ENCODE measurements around the gene HLA-DPA1. TPM values are rescaled to one million over a fixed set of nuclear protein-coding genes. Genes with fewer than 3 reads are reported as not detected.

HLA-DPA1 gene
- total and polyA plus RNA-seq, 10 of the 15 experiments (the other 5 are each of a cell fraction or from before 2014, with no cell fraction given) = 508 to 1,640 (median 829) TPM

DNA sequence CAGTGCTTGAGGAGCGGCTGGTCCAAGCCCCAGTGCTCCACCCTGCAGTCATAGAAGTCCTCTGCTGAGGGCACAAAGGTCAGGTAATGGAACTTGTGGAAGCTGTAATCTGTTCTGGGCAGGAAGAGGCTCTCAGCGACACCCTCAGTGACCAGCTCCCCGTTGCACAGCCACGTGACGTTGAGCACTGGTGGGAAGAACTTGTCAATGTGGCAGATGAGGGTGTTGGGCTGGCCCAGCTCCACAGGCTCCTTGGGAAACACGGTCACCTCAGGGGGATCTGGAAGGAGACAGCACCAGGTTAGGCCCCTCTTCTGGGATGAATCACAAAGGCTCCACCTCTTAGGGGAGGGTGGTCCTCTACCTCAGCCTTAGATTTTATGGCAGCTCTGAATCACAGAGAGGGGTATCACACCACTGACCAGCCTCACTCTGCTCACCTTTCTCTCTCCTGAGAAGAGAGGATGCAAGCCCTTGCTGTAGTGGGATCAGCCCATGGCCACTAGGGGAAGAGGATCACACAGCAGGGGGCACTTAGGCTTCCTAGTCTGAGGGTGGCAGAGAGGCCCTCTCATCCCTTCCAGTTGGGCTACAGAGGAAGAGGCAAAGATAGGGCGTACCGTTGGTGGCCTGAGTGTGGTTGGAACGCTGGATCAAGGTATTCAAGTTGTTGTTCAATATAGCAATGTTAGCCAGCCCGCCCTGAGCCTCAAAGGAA is 4.3 kb downstream of the HLA-DPA1 start:
- BruUV-seq (replicated peaks) = no TSS peak
- Histone ChIP-seq H3K4me2 (ENCODE audit: control insufficient read depth, insufficient read depth) (peak overlapping the region; percentile 95), H3K4me3 (no peak overlapping the region), H3K9me3 (replicated peaks; ENCODE audit: control insufficient read depth, insufficient read depth, low read length) (peaks cover 2% of the 10 kb centered on the region; the same call in 2 of the 3 replicates), H3K9ac (ENCODE audit: control insufficient read depth, insufficient read depth, low read length) (no peak overlapping the region), H3K36me3 (ENCODE audit: control insufficient read depth in 2 of 2, insufficient read depth in 2 of 2, low read length in 1 of 2) (peaks cover 11 to 34% of the 10 kb centered on the region in 2 experiments), H2AFZ (ENCODE audit: control insufficient read depth, low read depth, low read length) (no peak overlapping the region), H3K79me2 (ENCODE audit: control insufficient read depth, insufficient read depth, low read length) (peaks cover 57% of the 10 kb centered on the region), H3K4me1 (ENCODE audit: control insufficient read depth, insufficient read depth, low read length) (peaks cover 2% of the 10 kb centered on the region; the same call in 1 of the 2 replicates), H4K20me1 (ENCODE audit: control insufficient read depth, insufficient read depth) (no peaks in the 10 kb centered on the region), H3K27ac (ENCODE audit: control insufficient read depth, insufficient read depth) (no peak overlapping the region), H3K27me3 (replicated peaks in 1 of 2; ENCODE audit: control insufficient read depth in 2 of 2, insufficient read depth in 2 of 2, low read length in 1 of 2) (no peaks in the 10 kb centered on the region)
- SMC1A ChIA-PET (ENCODE audit: uncharacterized antibody, unreplicated experiment) = interaction anchor here (2.7 to 8.9 kb wide), 3 partner anchors 12 to 52 kb away, joined by 11 to 176 read pairs (median 153); no protein-coding TSS in a partner anchor
- intact Hi-C loops (cut with micrococcal nuclease; ENCODE audit: unreplicated experiment) = no loop called here
- RAD21 ChIA-PET (ENCODE audit: unreplicated experiment) = interaction anchor here (7.9 kb wide), 1 partner anchor 40 kb away, joined by 172 read pairs; no protein-coding TSS in a partner anchor
- POLR2A ChIA-PET = interaction anchor here (0.7 to 8.8 kb wide), 8 partner anchors 9 to 55 kb away, joined by 3 to 330 read pairs (median 4); partner anchors contain the start of gene HLA-DOA
- no peak for FAIRE-seq
- no peak for DNase-seq (ENCODE audit: low read depth, low spot score)
- in situ Hi-C loops (cut with MboI) = loop anchor here (25.0 kb wide), 1 partner anchor 1593 kb away; no protein-coding TSS in a partner anchor
- CTCF ChIA-PET = interaction anchor here (5.4 kb wide), 1 partner anchor 51 kb away, joined by 59 read pairs; no protein-coding TSS in a partner anchor
- no peak for ATAC-seq
- 67% methylated on average over 10 of the region's 10 CpGs for WGBS (ENCODE audit: insufficient coverage, insufficient replicate concordance, low lambda C conversion rate, missing lambda C conversion rate)
- TF ChIP-seq MXI1 (IDR thresholded peaks at IDR 0.05; ENCODE audit: low read depth, low read length) = no peak
- TF ChIP-seq POU2F2 (IDR thresholded peaks at IDR 0.05; ENCODE audit: borderline replicate concordance, low read depth, low read length) = no peak
- TF ChIP-seq, protein P1, sequence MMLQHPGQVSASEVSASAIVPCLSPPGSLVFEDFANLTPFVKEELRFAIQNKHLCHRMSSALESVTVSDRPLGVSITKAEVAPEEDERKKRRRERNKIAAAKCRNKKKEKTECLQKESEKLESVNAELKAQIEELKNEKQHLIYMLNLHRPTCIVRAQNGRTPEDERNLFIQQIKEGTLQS (IDR thresholded peaks at IDR 0.05; ENCODE audit: borderline replicate concordance, extremely low read depth, low read depth, low read length) = no peak
- peak; percentile 58 for TF ChIP-seq POLR2A (IDR thresholded peaks at IDR 0.05; ENCODE audit: low read depth, low read length)
- no peak for TF ChIP-seq TBL1XR1 (IDR thresholded peaks at IDR 0.05; ENCODE audit: low read depth, low read length)
- TF ChIP-seq MTA3 (IDR thresholded peaks at IDR 0.05; ENCODE audit: borderline replicate concordance, low read length) = no peak
- TF ChIP-seq, protein P2, sequence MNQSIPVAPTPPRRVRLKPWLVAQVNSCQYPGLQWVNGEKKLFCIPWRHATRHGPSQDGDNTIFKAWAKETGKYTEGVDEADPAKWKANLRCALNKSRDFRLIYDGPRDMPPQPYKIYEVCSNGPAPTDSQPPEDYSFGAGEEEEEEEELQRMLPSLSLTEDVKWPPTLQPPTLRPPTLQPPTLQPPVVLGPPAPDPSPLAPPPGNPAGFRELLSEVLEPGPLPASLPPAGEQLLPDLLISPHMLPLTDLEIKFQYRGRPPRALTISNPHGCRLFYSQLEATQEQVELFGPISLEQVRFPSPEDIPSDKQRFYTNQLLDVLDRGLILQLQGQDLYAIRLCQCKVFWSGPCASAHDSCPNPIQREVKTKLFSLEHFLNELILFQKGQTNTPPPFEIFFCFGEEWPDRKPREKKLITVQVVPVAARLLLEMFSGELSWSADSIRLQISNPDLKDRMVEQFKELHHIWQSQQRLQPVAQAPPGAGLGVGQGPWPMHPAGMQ (IDR thresholded peaks at IDR 0.05; ENCODE audit: borderline replicate concordance) = no peak
- no peak for TF ChIP-seq SUPT20H (IDR thresholded peaks at IDR 0.05; ENCODE audit: borderline replicate concordance, control insufficient read depth, low read depth, low read length)
- no peak for TF ChIP-seq IRF4 (IDR thresholded peaks at IDR 0.05; ENCODE audit: low read depth, low read length)
- TF ChIP-seq TAF1 (IDR thresholded peaks at IDR 0.05; ENCODE audit: borderline replicate concordance, low read depth, low read length) = no peak
- no peak for TF ChIP-seq KDM1A (IDR thresholded peaks at IDR 0.05; ENCODE audit: borderline replicate concordance)
- TF ChIP-seq, protein P3, sequence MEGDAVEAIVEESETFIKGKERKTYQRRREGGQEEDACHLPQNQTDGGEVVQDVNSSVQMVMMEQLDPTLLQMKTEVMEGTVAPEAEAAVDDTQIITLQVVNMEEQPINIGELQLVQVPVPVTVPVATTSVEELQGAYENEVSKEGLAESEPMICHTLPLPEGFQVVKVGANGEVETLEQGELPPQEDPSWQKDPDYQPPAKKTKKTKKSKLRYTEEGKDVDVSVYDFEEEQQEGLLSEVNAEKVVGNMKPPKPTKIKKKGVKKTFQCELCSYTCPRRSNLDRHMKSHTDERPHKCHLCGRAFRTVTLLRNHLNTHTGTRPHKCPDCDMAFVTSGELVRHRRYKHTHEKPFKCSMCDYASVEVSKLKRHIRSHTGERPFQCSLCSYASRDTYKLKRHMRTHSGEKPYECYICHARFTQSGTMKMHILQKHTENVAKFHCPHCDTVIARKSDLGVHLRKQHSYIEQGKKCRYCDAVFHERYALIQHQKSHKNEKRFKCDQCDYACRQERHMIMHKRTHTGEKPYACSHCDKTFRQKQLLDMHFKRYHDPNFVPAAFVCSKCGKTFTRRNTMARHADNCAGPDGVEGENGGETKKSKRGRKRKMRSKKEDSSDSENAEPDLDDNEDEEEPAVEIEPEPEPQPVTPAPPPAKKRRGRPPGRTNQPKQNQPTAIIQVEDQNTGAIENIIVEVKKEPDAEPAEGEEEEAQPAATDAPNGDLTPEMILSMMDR (IDR thresholded peaks at IDR 0.05 in 2 of 3, conservative IDR thresholded peaks at IDR 0.05 in 1 of 3; ENCODE audit: control insufficient read depth in 2 of 3, extremely low read depth in 1 of 3, insufficient read depth in 1 of 3, low read depth in 3 of 3, low read length in 3 of 3) = 0 out of 6 replicates have a peak, but pooled peaks of 1 of the 3 experiments have one; percentile 21
- no peak for TF ChIP-seq SIN3A (IDR thresholded peaks at IDR 0.05; ENCODE audit: low read depth, low read length)
- TF ChIP-seq YBX1 (IDR thresholded peaks at IDR 0.05) = no peak
- TF ChIP-seq MTA2 (IDR thresholded peaks at IDR 0.05; ENCODE audit: low read depth) = no peak
- TF ChIP-seq, protein P4, sequence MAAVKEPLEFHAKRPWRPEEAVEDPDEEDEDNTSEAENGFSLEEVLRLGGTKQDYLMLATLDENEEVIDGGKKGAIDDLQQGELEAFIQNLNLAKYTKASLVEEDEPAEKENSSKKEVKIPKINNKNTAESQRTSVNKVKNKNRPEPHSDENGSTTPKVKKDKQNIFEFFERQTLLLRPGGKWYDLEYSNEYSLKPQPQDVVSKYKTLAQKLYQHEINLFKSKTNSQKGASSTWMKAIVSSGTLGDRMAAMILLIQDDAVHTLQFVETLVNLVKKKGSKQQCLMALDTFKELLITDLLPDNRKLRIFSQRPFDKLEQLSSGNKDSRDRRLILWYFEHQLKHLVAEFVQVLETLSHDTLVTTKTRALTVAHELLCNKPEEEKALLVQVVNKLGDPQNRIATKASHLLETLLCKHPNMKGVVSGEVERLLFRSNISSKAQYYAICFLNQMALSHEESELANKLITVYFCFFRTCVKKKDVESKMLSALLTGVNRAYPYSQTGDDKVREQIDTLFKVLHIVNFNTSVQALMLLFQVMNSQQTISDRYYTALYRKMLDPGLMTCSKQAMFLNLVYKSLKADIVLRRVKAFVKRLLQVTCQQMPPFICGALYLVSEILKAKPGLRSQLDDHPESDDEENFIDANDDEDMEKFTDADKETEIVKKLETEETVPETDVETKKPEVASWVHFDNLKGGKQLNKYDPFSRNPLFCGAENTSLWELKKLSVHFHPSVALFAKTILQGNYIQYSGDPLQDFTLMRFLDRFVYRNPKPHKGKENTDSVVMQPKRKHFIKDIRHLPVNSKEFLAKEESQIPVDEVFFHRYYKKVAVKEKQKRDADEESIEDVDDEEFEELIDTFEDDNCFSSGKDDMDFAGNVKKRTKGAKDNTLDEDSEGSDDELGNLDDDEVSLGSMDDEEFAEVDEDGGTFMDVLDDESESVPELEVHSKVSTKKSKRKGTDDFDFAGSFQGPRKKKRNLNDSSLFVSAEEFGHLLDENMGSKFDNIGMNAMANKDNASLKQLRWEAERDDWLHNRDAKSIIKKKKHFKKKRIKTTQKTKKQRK (IDR thresholded peaks at IDR 0.05; ENCODE audit: low read depth, low read length) = no peak
- TF ChIP-seq POLR2AphosphoS5 (IDR thresholded peaks at IDR 0.05; ENCODE audit: low read length) = peak; percentile 66

All from GM12878 (cell line).